Neutrophil (primary cell): ENCODE results near the gene FAM135A.
"Not testable (repeated sequence)": the region's sequence is repeated elsewhere in the genome, so short reads cannot be mapped to it uniquely, and the experiment has no call there.

Experiments used
- H3K27ac ChIP-seq: fragments of 200-600 bp; sonication (generic); 2 replicates; pipeline ENCODE4 v1.5.1; 2016; ENCODE audit warnings: mild to moderate bottlenecking, moderate library complexity
- H3K27me3 ChIP-seq: fragments of 200-600 bp; sonication (generic); 2 replicates; pipeline ENCODE4 v1.6.0; 2016; ENCODE audit warnings: mild to moderate bottlenecking
- H3K36me3 ChIP-seq: fragments of 200-600 bp; sonication (generic); 2 replicates; pipeline ENCODE4 v1.5.1; 2017
- H3K4me1 ChIP-seq, 2 experiments: fragments of 200-600 bp in 1 of 2; sonication (generic) in 1 of 2; 1 replicate in 1 of 2; 2 replicates in 1 of 2; pipeline versions ENCODE4 v1.5.1 to v1.6.1; 2013 to 2016; ENCODE audit warnings: low read depth in 1 of 2, low read length in 1 of 2, mild to moderate bottlenecking in 1 of 2, moderate library complexity in 1 of 2; ENCODE audit not compliant: control insufficient read depth in 1 of 2, insufficient read depth in 1 of 2
- H3K4me3 ChIP-seq, 2 experiments: fragments of 200-600 bp in 1 of 2; sonication (generic) in 1 of 2; 1 replicate in 1 of 2; 2 replicates in 1 of 2; pipeline ENCODE4 v1.5.1; 2013 to 2016; ENCODE audit warnings: low read depth in 1 of 2, low read length in 1 of 2, mild to moderate bottlenecking in 1 of 2, moderate library complexity in 1 of 2
- H3K9me3 ChIP-seq: fragments of 200-600 bp; sonication (generic); 2 replicates; pipeline ENCODE4 v1.5.1; 2016
- TF ChIP-seq, protein P1 (sequence below): fragments of 200-600 bp; sonication (generic); IDR thresholded peaks from 2 replicates; pipeline ENCODE4 v1.5.1; 2016; ENCODE audit warnings: antibody characterized with exemption

Gene FAM135A

DNA sequence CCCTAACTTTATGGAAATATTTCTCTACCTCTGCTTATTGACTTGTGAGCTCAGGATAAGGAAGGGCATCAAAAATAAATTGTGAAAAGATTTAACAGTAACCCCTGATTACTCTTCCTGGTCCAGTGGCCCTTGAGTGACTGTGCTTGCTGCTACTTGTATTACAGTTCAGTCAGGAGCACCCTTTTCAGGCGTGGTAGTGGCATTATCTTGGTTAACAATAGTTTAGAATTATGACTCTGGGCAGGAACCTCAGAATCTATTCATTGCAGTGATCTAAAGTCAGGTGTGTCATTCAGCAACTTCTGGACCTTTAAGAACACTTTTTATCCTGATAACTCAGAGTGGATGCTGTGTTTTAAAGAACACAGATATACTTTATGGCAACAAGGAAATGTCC lies 43.4 kb downstream of the FAM135A start:
- H3K27me3 ChIP-seq: no peaks in the 10 kb centered on the region
- no peaks in the 10 kb centered on the region for H3K9me3 ChIP-seq
- H3K4me3 ChIP-seq: no peak overlapping the region
- no peak overlapping the region for H3K27ac ChIP-seq
- TF ChIP-seq, protein P1, sequence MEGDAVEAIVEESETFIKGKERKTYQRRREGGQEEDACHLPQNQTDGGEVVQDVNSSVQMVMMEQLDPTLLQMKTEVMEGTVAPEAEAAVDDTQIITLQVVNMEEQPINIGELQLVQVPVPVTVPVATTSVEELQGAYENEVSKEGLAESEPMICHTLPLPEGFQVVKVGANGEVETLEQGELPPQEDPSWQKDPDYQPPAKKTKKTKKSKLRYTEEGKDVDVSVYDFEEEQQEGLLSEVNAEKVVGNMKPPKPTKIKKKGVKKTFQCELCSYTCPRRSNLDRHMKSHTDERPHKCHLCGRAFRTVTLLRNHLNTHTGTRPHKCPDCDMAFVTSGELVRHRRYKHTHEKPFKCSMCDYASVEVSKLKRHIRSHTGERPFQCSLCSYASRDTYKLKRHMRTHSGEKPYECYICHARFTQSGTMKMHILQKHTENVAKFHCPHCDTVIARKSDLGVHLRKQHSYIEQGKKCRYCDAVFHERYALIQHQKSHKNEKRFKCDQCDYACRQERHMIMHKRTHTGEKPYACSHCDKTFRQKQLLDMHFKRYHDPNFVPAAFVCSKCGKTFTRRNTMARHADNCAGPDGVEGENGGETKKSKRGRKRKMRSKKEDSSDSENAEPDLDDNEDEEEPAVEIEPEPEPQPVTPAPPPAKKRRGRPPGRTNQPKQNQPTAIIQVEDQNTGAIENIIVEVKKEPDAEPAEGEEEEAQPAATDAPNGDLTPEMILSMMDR: no peak
- H3K36me3 ChIP-seq: no peaks in the 10 kb centered on the region
- no peaks in the 10 kb centered on the region for H3K4me1 ChIP-seq

DNA sequence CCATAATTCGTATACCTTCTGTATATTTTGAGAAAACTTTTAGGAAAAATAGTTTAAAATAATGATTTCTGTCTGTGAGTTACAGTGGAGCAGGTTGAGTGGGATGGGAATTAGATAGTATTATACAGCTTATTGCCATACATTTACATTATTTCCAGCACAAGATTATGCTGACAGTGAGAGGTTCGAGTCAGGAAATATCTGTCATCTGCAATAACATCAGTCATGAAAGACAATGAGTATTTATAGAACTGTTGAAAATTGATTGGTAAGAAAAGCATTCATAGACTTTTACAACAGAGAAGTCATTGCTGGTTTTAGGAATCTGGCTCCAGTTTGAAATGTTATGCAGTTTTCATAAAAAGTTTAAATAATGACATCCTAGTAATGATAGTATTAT lies 45.9 kb downstream of the FAM135A start:
- TF ChIP-seq, protein P1: no peak
- no peaks in the 10 kb centered on the region for H3K27me3 ChIP-seq
- H3K27ac ChIP-seq: no peak overlapping the region
- H3K36me3 ChIP-seq: no peaks in the 10 kb centered on the region
- no peak overlapping the region for H3K4me3 ChIP-seq
- no peaks in the 10 kb centered on the region for H3K4me1 ChIP-seq
- H3K9me3 ChIP-seq: no peaks in the 10 kb centered on the region

DNA sequence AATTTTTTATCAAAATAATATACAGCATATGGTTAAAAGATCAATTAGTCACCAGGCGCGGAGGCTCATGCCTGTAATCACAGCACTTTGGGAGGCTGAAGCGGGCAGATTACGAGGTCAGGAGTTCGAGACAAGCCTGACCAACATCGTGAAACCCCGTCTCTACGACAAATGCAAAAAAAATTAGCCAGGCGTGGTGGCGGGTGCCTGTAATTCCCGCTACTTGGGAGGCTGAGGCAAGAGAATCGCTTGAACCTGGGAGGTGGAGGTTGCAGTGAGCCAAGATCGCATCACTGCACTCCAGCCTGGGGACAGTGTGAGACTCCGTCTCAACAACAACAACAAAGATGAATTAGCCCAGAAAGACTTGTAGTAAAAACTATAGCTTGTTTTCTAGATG lies 46.4 kb downstream of the FAM135A start:
- not testable (repeated sequence) for H3K36me3 ChIP-seq, H3K4me3 ChIP-seq

DNA sequence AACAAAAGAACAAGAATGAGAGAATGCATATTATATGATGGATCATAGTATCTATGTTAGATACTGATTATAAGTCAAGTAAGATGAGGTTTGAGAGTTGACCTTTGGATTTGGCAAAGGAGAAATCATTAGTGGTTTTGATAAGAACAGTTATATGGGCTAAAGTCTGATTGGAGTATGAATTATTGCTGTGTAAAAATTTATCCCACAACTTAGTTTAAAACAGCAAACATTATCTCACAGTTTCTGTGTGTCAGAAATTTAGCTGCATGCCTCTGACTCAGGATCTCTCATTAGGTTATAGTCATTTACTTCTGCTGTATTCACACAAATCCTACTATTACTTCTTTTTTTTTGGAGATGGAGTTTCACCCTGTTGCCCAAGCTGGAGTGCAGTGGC lies 56.7 kb downstream of the FAM135A start:
- no peak overlapping the region for H3K4me3 ChIP-seq
- no peaks in the 10 kb centered on the region for H3K9me3 ChIP-seq
- no peaks in the 10 kb centered on the region for H3K4me1 ChIP-seq
- TF ChIP-seq, protein P1: no peak
- no peaks in the 10 kb centered on the region for H3K27me3 ChIP-seq
- no peaks in the 10 kb centered on the region for H3K36me3 ChIP-seq
- H3K27ac ChIP-seq: no peak overlapping the region

More for the DNA sequence above, 46.4 kb downstream of the FAM135A start:
- not testable (repeated sequence) for H3K27me3 ChIP-seq, H3K9me3 ChIP-seq, H3K4me1 ChIP-seq, H3K27ac ChIP-seq

DNA sequence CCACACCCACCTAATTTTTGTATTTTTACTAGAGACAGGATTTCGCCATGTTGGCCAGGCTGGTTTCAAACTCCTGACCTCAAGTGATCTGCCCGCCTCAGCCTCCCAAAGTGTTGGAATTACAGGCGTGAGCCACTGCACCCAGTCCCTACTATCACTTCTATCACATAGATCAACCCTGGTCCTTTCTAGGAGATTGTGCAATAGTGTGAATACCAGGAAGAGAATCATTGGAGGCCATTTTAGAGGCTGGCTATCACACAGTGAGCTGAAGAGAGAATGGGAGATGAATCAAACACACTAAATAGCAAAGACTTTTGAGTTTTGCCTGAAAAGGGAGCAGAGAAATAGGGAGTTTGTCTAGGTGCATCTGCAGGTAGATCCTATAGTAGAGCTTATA lies 57.2 kb downstream of the FAM135A start:
- H3K9me3 ChIP-seq, H3K27me3 ChIP-seq, H3K27ac ChIP-seq, H3K4me1 ChIP-seq, H3K36me3 ChIP-seq, H3K4me3 ChIP-seq: not testable (repeated sequence)

DNA sequence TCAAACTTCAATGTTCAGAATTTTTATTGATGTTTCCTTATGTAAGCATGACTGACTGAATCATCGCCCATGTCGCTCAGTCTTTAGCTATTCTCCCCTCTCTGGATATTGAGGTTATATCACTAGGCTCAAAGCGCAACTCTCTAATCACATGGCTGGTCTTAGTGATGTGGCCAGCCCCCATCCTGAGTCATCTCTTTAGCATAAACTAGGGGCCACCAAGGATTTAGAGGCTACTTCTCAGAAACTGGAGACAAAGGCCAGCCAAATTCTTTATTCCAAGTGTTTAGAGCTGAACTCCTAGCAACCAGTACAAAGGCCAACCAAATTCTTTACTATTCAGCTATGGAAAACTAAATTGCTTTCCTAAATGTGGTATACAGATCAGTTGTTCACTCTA lies 61.4 kb downstream of the FAM135A start:
- TF ChIP-seq, protein P1: no peak
- no peak overlapping the region for H3K27ac ChIP-seq
- no peak overlapping the region for H3K4me3 ChIP-seq
- no peaks in the 10 kb centered on the region for H3K36me3 ChIP-seq
- no peaks in the 10 kb centered on the region for H3K27me3 ChIP-seq
- H3K4me1 ChIP-seq: no peaks in the 10 kb centered on the region
- no peaks in the 10 kb centered on the region for H3K9me3 ChIP-seq

DNA sequence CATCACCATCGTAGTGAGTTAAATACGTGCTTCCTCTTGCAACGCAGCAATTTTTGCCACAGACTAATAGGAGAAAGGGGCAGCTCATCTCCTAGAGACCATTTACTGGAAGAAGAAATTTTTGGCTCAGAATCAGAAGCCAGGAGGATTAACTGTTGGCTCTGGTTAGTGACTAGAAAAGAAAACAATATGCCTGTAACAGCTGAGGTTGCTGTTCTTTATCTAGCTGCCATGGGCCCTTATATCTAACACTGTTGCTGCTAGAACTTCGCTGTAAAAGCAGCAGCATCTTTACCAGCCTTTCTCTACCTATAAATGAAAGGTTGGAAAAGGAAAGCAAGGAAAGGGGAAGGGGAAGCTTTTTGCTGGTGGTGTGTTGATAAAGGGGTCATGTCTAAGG lies 65.9 kb downstream of the FAM135A start:
- no peak overlapping the region for H3K4me3 ChIP-seq
- H3K27me3 ChIP-seq: no peaks in the 10 kb centered on the region
- TF ChIP-seq, protein P1: no peak
- no peaks in the 10 kb centered on the region for H3K36me3 ChIP-seq
- H3K4me1 ChIP-seq: no peaks in the 10 kb centered on the region
- H3K27ac ChIP-seq: no peak overlapping the region
- no peaks in the 10 kb centered on the region for H3K9me3 ChIP-seq

DNA sequence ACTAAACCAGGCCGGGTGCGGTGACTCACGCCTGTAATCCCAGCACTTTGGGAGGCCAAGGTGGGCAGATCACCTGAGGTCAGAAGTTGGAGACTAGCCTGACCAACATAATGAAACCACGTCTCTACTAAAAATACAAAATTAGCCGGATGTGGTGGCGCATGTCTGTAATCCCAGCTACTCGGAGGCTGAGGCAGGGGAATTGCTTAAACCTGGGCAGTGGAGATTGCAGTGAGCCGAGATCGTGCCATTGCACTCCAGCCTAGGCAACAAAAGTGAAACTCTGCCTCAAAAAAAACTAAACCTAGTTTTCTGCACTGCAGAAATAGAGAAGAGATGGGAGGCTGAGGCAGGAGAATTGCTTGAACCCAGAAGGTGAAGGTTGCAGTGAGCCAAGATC lies 73.3 kb downstream of the FAM135A start:
- H3K4me3 ChIP-seq, H3K27ac ChIP-seq, H3K36me3 ChIP-seq, H3K9me3 ChIP-seq, H3K4me1 ChIP-seq, H3K27me3 ChIP-seq: not testable (repeated sequence)
